Hematopoietic multipotent progenitor cell treated with erythropoietin and hydrocortisone succinate and interleukin-3 and kit ligand, for 8 days (in vitro differentiated cells): ENCODE measurements around the gene DENND1A.
"Not testable (repeated sequence)": the region's sequence is repeated elsewhere in the genome, so short reads cannot be mapped to it uniquely, and the experiment has no call there.

Source experiments
- DNase-seq: peaks from one replicate; pipeline ENCODE4 v3.0.0-alpha.2; 2015

The DENND1A gene

DNA sequence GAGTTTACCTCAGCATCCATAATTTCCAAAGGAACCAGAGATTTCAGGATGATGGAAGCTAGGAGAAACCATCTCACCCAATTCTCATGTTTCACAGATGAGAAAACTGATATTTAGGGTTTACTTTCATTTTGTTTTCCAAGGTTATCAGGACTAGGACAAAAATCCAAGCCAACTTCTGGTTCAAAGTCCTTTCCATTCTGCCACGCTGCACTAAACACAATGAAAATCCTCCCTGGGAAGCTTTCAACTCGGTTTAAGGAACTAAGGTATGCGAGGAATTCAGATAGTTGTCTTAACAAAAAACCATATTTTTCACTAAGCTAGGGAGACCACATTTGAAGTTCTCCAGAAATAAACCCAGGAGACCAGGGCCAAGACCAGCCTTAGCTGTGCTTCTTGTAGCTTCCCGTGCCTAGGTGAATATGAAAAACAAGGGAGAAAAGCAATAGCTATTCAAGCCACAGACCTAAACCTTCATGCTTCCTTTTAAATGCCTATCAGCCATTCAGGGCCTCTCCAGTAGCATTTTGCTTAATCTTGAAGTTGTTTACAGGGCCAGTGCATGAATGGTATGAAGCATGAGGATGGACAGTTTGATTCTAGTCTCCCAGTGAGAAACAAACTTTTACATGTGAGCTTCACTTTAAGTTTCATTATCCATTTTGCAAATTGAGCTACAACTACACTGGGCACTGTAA, 167.9 kb downstream of the DENND1A start:
- no peak for DNase-seq

DNA sequence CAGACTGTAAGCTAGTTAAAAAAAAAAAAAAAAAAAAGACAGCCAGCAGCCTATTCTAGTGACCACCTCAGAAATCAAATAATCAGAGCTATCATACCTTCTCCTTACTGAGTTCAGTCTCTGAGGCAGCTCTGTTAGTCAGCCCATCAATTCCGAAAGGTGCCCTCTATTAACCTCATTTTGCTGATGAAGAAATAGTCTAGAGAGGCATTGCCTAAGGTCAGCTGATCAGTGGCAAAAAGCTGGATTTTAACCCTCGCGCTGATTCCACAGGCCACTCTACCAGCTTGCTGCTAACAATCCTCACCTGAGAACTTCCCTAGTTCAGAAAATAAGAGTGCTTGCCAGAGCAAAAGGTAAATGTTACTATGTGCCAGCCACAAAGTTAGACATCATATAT, 172.0 kb downstream of the DENND1A start:
- DNase-seq = no peak

DNA sequence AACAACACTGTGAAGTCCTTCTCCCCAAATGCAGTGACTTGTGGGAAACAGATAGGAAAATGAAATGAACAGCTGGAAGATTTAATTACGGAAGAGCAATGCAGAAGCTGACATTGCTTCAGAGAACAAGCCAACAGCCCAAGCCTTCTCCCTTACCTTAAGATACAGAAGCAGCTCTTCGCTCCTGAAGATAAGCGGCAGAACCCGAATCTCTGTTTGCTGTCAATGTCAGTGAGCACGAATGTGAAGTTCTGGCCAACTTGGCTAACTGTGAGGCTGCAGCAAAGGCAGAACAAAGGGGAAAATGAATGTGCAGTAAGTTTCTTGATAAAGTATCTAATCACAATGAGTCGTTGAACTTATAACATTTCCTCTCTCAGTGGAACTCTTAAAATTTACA, 172.4 kb downstream of the DENND1A start:
- no peak for DNase-seq

DNA sequence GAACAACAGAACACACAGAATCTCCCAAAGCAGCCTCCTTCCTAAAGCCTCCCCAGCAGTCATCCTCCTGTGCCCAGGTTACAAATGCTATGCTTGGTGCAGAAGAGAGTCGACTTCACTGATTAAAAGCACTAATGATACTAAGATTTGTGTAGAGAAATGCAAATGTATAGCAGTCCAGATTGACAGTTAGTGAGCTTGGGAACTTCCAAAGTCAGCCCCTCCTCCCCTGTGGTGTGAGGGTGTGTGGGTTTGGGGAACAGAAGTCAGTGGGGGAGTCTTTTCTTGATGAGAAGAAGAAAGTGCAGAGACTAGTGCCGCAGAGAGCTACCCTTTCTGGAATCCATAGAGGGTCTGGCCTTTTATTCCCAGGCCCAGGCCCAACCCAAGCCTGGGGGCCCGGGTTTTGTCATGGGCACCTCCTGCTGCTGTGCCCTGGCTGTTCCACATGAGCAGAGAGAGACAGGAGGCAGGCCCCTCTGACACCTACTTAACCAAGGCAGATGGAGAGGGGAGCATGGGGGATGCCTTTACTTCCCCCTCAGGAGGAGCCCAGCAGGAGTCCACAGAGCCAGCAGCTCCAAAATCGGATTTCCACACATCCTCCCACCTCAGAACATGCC, 173.3 kb downstream of the DENND1A start:
- DNase-seq = no peak

DNA sequence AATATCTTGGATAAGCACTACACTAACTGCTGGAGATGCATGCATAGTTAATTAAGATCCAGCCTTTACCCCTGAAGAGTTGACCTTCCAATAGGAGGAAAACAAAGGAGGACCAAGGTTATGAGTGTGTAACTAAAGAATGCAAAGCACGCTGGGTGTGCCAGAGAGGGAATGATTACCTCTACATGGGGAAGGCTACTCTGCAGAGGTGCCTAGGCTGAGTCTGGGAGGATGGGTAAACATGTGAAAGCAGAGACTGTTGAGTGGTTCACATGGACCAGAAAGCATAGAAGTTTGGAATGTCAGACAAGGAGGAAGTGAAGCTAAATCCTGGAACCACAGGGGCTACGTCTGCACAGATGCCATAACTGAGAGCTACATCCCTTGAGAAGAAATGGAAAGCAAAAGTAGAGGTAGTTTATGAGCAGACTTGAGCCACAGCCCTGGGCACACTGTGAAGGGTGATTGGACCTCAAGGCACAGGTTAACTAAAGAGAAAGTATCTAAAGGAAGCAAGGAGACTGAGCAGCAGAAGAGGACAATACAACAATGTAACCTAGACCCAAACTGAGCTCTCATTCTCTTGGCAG, 176.2 kb downstream of the DENND1A start:
- DNase-seq = no peak

DNA sequence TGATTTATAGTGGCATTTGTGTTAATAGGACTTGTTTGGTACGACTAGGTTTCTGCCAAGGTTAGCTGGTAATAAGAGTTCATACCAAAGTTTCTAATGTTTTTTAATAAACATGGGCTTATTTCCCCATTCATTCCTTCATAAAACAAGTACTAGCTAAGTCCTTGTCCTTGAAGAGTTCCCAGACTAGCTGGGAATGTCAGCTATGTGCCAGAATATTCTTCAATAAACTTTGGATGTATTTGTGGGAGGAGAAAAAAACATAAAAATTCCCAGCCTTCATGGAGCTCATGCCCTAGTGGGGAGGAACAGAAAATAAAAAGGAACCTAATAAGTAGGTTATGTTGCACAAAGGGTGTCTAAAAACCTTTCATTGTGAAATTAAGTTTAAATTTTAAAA, 176.9 kb downstream of the DENND1A start:
- DNase-seq = no peak

DNA sequence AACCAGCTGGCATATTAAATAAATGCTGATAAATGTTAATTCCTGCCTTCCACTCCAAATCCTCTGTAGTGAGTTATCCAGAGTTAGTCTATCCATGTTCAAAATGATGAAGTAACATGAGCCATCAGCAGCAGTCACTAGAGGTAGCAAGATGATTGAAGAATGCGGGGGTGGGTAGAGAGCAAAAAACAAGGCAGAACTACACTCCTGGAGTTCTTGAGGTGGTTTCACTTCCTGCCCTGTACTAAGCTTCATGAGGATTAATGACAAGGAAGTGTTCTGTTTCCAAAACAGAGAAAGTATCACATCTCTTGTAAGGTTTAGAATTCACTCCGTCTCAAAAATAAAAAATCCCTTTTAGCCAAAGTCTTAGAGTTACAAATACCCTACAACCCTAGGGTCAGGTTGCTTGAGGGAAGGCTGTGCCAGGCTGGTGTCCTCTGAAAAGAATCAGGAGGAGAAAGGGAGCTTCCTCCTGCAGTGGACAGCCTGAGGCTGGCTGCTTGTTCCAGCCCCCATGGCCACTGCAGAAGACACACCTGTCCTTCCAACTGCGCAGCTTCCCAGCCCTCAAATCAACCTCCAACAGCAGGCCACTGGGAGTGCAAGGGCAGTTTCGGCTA, 180.2 kb downstream of the DENND1A start:
- DNase-seq = no peak

DNA sequence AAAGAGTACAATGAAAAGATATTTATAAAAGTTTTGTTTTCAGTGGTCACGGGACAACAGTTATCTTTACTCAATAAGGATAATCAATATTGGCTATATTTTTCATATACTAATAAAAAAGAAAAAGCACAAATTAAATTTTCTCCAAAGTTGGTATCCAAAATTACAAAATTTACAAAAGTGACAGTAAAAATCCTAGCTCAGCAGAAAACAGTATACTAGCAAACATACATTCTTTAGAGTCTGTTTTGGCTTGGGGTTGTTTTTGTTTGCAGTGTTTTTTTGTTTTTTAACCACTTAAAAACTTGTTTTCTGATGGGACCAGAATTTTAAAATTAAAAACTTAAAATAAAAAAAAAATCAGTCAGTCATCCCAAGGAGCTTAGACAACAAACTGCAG, 183.2 kb downstream of the DENND1A start:
- DNase-seq = no peak

DNA sequence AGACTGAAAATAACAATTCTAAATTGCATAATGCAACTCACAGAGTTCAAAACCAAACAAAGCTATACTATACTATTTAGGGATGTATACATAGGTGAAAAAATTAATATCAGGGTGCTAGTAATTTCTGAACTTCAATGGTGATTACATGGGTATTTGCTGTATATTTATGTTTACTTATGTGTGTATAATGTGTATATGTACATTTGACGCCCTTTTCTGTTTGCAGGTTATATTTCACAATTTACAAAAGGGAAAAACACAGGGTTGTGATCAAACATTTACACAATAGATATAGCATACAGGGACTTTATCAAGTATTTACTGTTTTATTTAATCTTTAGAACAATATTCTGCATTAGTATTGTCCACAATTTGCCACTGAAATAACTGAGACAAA, 184.0 kb downstream of the DENND1A start:
- no peak for DNase-seq

DNA sequence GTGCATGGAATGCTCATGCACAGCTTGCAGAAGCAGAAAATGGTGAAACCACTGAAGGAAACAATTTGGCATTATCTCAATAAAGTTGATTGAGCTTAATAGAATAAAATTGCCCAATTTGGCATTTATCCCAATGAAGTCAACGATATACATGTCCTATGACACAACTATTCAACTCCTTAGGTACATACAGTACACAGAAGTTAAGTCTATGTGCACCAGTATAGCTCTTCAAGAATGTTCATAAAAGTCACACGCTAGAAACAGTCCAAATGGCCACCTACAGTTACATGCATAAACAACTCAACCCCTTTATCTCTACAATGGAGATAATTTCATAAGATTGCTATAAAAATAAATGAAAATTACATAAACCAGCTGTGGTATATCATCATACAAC, 184.5 kb downstream of the DENND1A start:
- no peak for DNase-seq

DNA sequence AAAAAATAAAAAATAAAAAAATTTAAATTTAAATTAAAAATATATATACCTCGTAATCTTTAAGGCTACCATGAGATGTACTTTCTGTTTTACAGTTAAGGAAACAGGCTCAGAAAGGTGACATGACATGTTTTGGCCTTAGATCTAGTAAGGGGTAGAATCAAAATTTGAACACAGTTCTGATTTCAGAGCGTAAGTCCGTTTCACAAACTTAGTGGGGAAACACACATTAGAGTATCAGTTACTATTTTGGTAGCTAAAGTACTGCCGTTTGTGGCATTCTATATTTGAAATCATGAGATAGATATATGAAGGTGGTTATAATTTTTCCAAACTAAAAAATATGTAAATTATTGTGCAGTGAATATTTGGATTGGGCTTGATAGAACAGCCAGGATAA, 186.2 kb downstream of the DENND1A start:
- no peak for DNase-seq

DNA sequence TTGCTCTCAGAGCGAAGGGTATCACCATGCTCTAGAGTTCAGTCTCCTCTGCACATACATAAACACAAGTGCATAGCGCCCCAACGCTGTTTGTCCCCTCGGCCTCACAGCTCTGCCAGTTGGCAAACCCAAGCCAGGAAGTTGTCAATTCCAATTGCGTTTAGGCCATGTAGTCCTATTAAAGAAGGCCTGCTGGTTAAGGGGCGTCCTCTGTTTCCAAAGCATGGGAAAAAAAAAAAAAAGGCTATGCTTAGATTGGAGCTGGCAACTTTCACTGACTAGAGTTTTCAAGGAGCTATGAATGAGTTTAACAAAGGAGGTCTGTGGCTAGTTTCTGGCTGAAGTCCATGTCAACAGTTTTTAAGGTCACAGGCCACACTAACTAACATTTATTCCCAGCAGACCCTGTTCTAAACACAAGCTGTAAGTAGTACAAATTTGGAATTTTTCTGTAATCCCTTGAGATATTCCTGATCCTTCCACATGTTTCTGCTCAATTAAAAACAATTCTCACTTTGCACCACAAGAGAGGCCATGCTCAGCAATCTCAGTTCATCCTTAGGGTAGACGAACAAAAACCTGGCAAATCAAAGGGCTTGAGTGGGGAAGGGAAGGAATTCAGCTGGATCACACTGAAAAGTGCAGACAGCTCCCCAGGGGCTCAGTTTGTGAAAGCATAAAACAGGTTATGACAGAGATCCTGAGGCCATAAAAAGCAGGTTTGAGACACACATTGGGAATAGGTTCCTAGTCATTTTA, 187.7 kb downstream of the DENND1A start:
- no peak for DNase-seq

DNA sequence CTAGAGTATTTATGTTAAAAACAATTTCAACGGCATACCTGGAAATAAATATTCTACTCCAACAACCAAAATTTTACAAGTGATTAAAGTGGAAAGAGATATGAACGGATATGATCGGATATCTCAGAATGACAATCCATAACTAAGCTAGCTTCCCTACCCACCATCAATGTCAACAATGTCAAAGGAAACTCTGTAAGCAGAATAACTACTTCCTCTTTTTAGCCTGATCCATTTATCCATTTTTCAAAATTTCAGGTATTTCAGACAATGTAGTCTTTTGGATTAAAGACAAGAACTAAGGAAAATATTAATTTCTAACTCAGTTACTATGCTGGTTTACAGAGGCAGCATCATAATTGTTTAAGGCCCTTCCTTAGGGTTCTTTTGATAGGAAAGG, 188.7 kb downstream of the DENND1A start:
- DNase-seq = no peak

DNA sequence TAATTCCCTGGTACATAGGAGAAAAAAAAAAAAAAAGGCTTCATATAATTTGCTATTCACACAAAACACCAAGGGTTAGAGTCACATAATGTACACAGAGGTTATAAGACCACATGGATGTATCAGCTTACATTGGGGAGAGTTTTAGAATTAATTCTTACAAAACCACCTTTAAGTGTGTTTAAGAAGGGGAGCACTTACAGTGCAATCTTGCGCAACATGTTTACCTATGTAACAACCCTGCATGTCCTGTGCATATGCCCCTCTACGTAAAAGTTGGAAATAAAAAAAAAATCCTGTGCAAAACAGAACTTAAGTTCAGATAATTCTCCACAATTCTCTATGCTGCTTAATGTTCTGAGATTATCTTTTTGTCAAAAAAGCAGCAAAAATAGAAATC, 190.0 kb downstream of the DENND1A start:
- no peak for DNase-seq

DNA sequence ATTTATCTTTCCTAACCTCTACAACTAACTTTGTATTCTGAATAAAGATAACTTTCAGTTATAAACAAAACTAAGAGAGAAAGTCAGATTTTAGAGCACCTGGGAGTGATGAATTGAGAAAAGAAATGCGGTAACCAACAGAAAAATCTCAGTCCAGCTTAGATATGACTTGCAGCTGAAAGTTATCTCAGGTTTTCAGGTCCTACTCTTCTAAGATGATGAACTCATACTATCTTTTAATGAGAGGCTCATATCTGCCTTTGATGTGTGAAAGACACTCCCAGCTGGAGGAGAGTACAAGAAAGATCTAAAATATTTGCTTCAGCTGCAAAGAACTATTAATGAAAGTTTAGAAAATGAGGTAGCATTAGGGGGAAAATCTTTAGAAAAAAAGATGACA, 190.5 kb downstream of the DENND1A start:
- no peak for DNase-seq

DNA sequence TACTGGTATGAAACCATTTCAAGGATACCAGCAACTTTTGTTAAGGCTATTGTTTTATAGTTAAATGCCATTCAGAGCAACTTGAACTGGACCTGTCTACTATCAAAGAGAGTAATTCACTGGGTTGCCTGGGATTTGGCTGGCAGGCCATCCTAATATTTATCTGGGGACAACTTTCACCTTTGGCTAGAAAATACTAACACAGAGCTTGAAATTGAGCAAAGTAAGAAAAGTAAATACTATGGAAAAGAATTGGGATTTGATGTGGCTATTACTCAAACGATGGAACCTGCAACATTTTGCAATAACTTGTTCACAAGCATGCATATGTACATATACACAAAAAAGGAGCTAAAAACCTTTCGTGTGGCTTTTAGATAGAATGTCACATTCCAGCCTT, 191.3 kb downstream of the DENND1A start:
- no peak for DNase-seq

DNA sequence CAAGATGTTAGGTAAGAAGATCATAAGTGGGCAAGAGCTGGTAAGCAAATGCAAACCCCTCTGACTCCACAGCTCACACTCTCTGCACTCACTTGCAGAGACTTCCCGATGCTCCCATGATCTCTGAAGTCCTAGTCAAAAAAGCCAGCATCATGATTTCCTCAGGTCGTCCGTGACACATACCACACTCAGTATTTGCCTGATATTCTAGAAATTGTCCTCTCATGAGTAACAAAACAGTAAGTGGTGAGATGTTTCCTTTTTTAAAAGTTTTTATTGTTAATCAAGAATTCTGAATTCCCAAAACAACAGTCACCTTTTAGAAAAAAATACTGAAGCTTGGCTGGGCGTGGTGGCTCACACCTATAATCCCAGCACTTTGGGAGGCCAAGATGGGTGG, 194.6 kb downstream of the DENND1A start:
- DNase-seq = no peak

DNA sequence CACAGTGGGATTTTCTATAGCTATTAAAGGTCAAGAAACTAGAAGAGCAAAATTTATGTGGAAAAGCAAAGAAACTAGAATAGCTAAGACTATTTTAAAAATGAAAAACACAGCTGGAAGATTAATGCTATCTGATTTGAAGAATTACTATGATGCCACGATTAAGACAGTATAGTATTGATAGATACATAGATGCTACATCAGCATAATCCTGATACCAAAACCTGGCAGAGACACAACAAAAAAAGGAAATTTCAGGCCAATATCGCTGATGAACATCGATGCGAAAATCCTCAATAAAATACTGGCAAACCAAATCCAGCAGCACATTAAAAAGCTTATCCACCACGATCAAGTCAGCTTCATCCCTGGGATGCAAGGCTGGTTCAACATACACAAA, 201.4 kb downstream of the DENND1A start:
- DNase-seq = not testable (repeated sequence)

DNA sequence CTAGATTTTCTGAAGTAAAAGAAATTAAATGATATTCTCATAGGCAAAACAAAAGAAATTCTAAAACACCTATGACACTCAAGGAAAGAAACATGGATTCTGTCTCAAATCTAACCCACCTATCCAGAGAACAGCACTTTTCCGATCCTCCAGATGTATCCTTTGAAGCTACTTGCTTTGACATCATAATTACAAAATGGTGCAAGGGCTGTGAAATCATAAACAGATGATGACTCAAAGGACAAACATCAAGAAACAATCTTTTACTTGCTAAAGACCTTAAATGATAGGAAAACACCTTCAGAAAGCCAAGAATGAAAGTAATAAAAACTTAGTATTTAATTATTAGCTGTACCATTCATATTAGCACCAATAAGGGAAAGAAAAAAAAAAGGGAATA, 202.6 kb downstream of the DENND1A start:
- DNase-seq = no peak

DNA sequence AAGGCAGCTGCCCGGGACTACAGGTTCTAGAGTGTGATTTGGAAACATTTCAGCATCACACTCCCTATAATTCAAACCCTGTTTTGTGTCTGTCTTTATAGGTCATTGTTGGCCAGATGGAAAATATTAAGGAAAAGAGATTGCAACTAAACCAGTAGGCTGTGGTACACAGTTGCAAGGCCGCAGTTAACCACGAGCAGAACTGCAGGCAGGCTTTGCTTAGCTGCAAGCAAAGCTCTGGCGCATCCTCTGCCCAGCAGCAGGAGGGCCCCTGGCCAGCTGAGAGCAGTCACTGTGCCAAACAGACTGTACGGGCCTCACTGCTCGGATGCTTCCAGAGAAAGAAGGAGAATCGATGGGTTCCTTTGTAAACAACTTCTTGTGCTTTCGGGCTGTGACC, 204.5 kb downstream of the DENND1A start:
- DNase-seq = no peak

DNA sequence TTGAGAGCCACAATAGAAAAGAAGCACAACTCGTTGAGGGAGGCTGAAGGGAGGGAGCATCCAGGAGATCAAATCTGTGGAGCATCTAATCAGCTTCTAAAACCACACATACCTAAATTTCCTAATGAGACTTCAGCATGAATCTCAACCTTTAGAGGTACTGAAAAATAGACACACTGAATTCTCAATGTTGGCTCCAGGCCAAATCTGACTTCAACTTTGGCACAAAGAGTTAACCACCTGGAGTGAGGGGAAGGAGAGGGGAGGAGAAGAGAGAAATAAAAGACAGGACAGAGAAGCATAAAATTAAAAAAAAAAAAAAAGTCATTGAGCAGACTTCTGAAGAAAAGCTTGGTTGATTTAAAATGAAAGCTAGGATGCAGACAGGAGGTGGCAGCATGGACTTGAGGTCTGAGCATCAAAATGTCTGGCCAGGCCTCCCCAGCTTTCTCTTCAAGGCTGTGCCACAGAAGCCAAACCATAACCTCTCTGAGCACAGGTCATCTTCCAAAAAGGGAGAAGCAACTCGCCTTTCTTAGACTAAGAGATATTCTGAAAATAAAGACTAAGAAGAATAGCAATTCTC, 205.6 kb downstream of the DENND1A start:
- no peak for DNase-seq

DNA sequence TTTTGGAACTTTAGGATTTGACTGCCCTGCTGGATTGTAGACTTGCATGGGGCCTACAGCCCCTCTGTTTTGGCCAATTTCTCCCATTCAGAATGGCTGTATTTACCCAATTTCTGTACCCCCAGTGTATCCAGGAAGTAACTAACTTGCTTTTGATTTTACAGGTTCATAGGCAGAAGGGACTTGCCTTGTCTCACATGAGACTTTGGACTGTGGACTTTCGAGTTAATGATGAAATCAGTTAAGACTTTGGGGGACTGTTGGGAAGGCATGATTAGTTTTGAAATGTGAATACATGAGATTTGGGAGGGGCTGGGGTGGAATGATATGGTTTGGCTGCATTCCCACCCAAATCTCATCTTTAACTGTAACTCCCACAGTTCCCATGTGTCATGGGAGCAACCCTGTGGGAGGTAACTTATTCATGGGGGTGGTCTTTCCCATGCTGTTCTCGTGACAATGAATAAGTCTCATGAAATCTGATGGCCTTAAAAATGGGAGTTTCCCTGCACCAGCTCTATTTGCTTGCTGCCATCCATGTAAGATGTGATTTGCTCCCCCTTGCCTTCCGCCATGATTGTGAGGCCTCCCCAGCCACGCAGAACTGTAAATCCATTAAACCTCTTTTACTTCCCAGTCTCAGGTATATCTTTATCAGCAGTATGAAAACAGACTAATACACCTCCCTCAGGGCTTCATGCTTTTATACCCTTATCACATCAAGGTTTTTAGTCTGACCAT, 206.6 kb downstream of the DENND1A start:
- no peak for DNase-seq
